ENCODE results near the gene MYH15.

- TF ChIP-seq, protein P1, sequence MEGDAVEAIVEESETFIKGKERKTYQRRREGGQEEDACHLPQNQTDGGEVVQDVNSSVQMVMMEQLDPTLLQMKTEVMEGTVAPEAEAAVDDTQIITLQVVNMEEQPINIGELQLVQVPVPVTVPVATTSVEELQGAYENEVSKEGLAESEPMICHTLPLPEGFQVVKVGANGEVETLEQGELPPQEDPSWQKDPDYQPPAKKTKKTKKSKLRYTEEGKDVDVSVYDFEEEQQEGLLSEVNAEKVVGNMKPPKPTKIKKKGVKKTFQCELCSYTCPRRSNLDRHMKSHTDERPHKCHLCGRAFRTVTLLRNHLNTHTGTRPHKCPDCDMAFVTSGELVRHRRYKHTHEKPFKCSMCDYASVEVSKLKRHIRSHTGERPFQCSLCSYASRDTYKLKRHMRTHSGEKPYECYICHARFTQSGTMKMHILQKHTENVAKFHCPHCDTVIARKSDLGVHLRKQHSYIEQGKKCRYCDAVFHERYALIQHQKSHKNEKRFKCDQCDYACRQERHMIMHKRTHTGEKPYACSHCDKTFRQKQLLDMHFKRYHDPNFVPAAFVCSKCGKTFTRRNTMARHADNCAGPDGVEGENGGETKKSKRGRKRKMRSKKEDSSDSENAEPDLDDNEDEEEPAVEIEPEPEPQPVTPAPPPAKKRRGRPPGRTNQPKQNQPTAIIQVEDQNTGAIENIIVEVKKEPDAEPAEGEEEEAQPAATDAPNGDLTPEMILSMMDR (IDR thresholded peaks at IDR 0.05; ENCODE audit: poor library complexity): no peak
- no peak for TF ChIP-seq EZH2 (IDR thresholded peaks at IDR 0.05; ENCODE audit: borderline replicate concordance)
- no peak for TF ChIP-seq EZH2phosphoT487 (IDR thresholded peaks at IDR 0.05; ENCODE audit: low read depth, severe bottlenecking, unreplicated experiment)
Observed at GRCh38 chr3:108391917-108392593, 118.3 kb downstream of the MYH15 start.

Measured in hepatocyte (in vitro differentiated cells).